C4-2B (cell line): Measurements from ENCODE around the gene CWC27.

Experiments used
- CTCF ChIP-seq: fragments of 450-650 bp; conservative IDR thresholded peaks from 2 replicates; pipeline ENCODE4 v1.5.1; 2017; ENCODE audit warnings: mild to moderate bottlenecking
- ZFX ChIP-seq: fragments of 450-650 bp; IDR thresholded peaks from 2 replicates; pipeline ENCODE4 v1.6.1; 2017

- TF ChIP-seq CTCF, result no peak
- no peak for TF ChIP-seq ZFX
These were observed 17.6 kb downstream of the CWC27 start for GRCh38 chr5:64786372-64786771.
